WI38 (cell line): ENCODE results near the gene JPH2.

ENCODE experiments used
- H3K4me3 ChIP-seq: 2 replicates; pipeline ENCODE4 v1.5.1; 2011; ENCODE audit warnings: low read depth, mild to moderate bottlenecking, control low read depth, low read length
- CTCF ChIP-seq: IDR thresholded peaks from 2 replicates; pipeline ENCODE4 v1.5.1; 2012; ENCODE audit warnings: low read depth, mild to moderate bottlenecking, control low read depth, low read length

The JPH2 gene

GRCh38 chr20:44171775-44172571 lies 15.0 kb downstream of the JPH2 start:
- TF ChIP-seq CTCF, result no peak
- no peak overlapping the region for H3K4me3 ChIP-seq

- H3K4me3 ChIP-seq, result no peak overlapping the region
- TF ChIP-seq CTCF, result no peak
Observed at GRCh38 chr20:44170816-44171410, 16.1 kb downstream of the JPH2 start.

GRCh38 chr20:44167736-44168135 lies 19.3 kb downstream of the JPH2 start:
- no peak for TF ChIP-seq CTCF
- no peak overlapping the region for H3K4me3 ChIP-seq

- H3K4me3 ChIP-seq, result peak overlapping the region; percentile 32
- no peak for TF ChIP-seq CTCF
Observed at GRCh38 chr20:44166477-44166876, 20.5 kb downstream of the JPH2 start.

- H3K4me3 ChIP-seq, result peak overlapping the region; percentile 32
- TF ChIP-seq CTCF, result no peak
Observed at GRCh38 chr20:44166008-44166407, 21.0 kb downstream of the JPH2 start.

- no peak for TF ChIP-seq CTCF
Observed at GRCh38 chr20:44160133-44160532, 26.9 kb downstream of the JPH2 start.

GRCh38 chr20:44159711-44160110 lies 27.3 kb downstream of the JPH2 start:
- H3K4me3 ChIP-seq, result no peak overlapping the region

More at GRCh38 chr20:44160133-44160532, 26.9 kb downstream of the JPH2 start:
- no peak overlapping the region for H3K4me3 ChIP-seq

More at GRCh38 chr20:44159711-44160110, 27.3 kb downstream of the JPH2 start:
- no peak for TF ChIP-seq CTCF
